COLO829 (cell line): ENCODE measurements around the gene TLL2.

ENCODE experiments used
- DNase-seq: peaks from one replicate; pipeline ENCODE4 v3.0.0; 2012; ENCODE audit warnings: low spot score

TLL2 gene

GRCh38 chr10:96507044-96507443 is 6.7 kb downstream of the TLL2 start:
- DNase-seq = no peak

- no peak for DNase-seq
Observed at GRCh38 chr10:96505150-96506136, 8.3 kb downstream of the TLL2 start.

- DNase-seq = no peak
Observed at GRCh38 chr10:96502561-96503282, 11.0 kb downstream of the TLL2 start.

DNA sequence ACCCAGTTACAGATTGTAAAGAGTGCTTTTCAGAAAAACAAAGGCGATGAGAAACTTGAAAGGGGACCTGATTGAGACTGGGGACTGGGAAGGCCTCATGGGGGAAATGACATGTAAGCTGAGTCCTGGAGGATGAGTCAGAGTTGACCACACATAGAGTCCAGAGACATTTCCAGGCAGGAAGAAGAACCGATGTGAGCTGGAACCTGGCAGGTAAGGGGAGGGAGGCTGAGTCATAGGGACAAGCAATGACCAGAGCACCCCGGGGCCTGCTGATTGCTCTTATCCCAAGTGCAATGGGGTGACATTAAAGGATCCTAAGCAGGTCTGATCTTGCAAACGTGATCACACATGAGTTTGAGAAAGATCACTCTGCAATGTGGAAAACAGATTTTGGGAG is 11.7 kb downstream of the TLL2 start:
- DNase-seq = no peak

DNA sequence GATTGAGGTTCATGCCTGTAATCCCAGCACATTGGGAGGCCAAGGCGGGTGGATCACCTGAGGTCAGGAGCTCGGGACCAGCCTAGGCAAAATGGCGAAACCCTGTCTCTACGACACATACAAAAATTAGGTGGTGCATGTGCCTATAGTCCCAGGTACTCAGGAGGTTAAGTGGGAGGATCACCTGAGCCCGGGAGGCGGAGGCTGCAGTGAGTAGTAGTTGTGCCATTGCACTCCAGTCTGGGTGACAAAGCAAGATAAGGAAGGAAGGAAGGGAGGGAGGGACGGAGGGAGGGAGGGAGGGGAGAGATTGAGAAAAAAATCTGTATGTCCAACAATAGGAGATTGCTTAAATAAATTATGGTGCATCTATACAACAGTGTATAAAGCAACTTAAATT is 13.2 kb downstream of the TLL2 start:
- no peak for DNase-seq

DNA sequence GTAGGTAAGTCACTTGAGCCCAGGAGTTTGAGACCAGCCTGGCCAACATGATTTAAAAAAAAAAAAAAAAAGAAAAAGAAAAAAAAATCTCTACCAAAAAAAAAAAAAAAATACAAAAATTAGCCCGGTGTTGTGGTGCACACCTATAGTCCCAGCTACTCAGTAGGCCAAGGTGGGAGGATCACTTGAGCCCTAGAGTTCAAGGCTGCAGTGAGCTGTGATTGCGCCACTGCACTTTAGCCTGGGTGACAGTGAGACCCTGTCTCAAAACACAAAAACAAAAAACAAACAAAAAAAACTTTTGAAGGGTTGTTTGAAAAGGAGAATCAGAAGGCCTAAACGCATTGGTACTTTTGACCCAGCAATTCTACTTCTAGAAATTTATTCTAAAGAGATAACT is 13.7 kb downstream of the TLL2 start:
- no peak for DNase-seq

DNA sequence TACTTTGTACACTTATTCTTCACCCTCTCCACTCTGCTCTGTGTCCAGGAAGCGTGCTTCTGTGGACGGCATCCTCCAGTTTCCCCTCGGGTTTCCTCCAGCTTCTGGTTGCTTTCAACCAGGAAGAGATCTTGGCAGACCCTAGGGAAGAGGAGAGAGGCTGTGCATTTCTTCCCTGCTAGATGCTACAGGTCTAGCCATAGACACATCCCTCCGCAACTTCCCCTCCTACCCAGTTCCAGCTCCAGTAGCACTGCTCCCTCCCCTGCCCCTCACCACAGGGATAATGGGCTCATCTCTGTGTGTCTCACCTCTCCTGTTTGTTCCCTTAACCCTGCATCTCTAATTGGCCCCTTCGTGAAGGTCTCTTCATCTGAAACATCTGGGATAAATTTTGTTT is 16.3 kb downstream of the TLL2 start:
- DNase-seq = no peak

- no peak for DNase-seq
Observed at GRCh38 chr10:96496281-96496925, 17.3 kb downstream of the TLL2 start.

GRCh38 chr10:96495544-96495943 is 18.2 kb downstream of the TLL2 start:
- no peak for DNase-seq

DNA sequence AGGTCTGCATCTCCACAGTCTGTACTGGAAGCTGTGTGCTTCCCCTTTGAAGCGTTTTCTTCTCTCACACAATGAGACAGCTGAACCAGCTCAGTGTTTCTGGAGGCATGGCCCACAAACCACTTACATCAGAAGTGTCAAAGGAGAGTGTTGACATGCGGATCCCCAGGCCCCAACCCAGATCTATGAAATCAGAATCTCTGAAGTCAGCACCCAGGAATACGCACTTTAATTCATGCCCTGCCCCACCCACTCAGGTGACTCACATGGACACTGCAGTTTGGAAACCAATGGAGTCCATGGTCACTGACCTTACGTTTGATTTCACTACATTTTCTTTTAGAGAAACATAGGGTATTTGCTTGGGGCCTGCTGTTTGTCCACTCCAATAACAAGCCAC is 19.0 kb downstream of the TLL2 start:
- DNase-seq = no peak

DNA sequence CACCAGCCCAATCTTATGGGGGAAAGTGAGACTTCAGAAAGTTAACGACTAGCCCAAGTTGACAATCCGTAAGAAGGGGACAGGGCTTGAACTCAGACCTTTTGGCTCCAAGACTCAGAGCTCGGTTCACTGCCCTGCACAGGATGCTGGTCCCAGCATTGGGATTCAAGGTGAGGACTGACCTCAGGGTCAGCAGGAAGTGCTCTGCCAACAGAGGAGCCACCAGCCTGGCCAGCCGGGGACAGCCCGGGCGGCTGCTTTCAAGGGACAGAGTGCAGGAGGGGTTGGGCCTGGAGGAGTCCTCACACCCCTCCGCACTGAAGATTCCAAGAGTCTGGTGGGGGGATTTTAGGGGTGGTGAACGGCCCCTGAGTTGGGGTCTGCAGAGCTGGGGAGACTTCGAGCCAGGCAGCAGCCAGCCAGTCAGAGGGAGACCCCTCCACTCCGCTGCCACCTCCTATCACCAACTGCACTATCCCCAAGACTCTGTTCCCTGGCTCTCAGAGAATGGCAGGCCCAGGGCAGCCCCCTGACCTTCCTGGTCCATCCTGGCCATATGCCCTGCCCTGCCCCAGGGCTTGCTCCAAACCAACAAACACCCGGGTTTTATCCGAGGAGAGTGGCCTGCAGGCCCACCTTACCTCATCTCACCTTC is 19.7 kb downstream of the TLL2 start:
- no peak for DNase-seq

DNA sequence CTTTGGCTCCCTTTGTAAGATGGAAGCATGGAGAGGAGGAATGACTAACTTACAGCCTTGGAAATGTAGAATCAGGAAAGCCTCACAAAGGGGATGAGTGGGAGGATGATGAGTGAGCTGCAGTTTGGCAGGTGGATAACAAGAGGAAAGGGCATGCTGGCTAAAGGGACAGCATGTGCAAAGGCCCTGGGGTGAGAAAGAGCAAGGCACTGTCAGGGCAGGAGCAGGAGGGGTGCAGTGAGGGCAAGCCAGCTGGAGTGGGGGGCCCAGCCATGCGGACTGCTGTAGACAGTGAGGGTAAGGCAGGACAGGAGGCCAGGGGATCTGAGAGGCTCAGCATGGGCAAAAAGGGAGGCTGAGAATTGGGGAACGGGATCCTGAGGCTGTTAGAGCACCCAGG is 20.5 kb downstream of the TLL2 start:
- DNase-seq = no peak

DNA sequence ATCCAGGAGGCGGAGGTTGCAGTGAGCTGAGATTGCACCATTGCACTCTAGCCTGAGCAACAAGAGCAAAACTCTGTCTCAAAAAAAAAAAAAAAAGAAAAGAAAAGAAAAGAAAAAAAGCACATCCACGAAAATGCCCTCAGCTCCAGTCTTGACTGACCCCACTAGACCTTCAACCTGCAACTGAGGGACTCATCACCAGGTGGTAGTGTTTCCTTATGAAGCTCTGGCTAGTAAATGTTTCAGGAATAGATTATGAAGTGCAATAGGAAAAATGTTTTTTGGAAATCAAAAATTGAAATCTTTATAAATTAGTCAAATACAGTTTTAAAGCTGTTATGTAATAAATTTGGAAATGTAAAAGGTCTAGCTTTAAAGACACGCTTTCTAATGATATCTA is 22.4 kb downstream of the TLL2 start:
- DNase-seq = no peak

DNA sequence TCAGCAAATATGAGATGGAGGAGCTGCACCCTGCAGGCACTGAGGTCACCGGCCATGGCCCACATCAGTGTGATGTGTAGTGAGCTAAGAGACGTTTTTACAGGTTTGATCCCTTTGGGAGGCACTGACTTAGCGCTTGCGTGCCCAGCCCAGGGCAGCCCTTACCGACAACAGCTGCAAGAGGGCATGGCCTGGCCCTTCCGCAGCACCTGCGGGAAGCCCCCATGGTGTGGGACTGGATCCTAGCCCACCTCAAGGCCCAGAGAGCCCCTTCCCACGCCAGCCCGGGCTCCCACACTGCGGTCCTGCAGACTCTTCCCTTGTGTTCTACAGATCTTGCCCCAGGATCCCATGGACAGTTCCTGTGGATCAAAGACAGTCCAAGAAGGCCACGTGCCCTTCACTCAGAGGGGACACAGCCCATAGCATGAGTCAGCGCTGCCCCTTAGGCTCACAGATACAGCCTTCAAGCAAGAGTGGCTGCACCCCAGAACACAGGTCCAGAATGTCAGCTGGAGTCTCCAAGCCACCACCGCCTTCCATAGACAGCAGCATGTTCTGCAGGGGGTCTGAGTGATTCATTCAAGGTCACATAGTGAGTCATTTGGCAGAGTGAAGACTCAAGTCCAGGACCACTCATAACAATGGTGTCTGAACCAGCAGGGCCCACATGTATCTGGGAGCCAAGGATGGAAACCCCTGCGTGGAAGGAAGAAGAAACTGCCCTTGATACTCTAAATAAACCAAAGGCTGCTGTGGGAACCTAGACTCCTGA is 25.4 kb downstream of the TLL2 start:
- DNase-seq = no peak

DNA sequence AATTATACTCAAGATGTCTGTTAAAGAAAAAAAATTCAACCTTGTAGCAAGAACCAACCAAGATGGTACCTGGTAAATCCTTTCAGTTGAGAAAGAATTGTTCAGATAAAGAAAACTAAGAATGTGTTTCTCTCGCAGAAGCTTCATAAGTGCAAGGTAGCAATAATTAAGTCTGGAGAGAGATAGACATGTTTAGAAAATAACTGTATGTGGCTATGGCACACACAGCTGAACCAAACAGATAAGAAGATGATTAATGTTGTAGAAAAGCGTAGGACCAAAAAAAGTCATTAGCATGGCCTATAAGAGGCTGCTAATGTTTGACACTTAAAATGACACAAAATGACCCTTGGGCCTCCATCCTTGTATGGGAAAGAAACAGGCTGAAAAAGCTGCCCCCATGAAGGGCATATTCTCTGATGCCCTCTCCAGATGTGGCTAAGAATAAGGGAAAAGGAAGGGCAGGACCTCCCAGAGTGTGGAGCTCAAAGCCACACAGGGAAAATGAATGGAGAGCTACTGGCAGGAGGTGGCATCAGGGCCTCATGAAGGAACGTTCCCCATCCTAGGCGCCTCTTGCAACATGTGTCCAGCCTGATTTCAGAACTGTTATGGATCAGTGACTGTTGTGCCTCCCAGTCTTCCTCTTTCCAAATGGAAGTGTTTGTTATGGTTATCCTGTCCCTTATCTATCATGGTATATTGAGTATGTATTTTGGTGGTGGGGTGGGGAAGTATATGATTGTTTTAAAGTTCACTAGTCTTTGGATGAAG is 30.7 kb downstream of the TLL2 start:
- DNase-seq = no peak

GRCh38 chr10:96478355-96478754 is 35.4 kb downstream of the TLL2 start:
- DNase-seq = no peak

- DNase-seq = no peak
Observed at GRCh38 chr10:96473866-96474265, 39.9 kb downstream of the TLL2 start.

- peak; percentile 10 for DNase-seq
Observed at GRCh38 chr10:96470116-96470743, 43.5 kb downstream of the TLL2 start.

DNA sequence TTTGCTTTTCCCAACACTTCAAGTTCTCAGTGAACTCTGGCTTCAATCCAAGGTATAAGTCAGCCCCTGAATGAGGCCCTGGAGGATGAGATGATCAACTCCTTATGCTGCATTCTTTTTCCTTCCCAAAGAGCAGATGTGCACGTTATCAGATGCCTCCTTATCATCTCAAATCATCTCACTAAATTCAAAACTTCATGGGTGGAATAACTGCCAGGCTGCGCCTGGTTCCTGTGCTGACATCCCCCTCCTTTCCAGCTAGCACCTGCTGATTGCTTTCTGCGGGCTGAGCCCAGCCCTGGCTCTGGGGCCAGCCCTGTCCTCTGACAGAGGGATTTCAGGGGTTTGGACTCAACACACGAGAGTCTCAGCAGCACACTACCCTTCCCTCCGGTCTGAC is 44.9 kb downstream of the TLL2 start:
- no peak for DNase-seq

DNA sequence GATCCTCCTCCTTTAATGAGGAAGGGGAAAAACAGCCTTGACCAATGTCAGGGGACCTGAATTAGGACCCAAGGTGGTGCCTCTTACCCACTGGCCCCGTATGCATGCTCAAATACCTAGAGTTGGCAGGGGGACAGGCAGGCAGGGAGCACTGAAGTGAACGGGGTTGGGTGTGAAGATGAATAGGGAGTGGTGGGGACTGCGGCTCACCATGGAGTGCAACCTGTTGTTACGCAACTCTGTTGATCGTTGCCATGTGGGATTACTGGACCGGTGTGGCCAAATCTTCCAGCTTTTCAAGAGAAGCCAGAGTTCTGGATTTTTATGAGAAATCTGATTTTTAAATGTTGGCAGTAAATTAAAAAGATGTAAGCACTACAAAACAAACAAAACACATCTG is 48.1 kb downstream of the TLL2 start:
- no peak for DNase-seq
